DND-41 (cell line): ENCODE results near the gene JAK1.

Source experiments
- EZH2 ChIP-seq: IDR thresholded peaks from 3 replicates; pipeline ENCODE4 v1.6.1; 2012; ENCODE audit warnings: borderline replicate concordance, low read depth, mild to moderate bottlenecking, moderate library complexity, low read length, inconsistent platforms; ENCODE audit not compliant: severe bottlenecking
- TF ChIP-seq, protein P1 (sequence below): IDR thresholded peaks from 2 replicates; pipeline ENCODE4 v1.5.1; 2012; ENCODE audit warnings: borderline replicate concordance, low read length, moderate library complexity, mild to moderate bottlenecking; ENCODE audit not compliant: poor library complexity, severe bottlenecking; ENCODE audit errors: extremely low read depth

DNA sequence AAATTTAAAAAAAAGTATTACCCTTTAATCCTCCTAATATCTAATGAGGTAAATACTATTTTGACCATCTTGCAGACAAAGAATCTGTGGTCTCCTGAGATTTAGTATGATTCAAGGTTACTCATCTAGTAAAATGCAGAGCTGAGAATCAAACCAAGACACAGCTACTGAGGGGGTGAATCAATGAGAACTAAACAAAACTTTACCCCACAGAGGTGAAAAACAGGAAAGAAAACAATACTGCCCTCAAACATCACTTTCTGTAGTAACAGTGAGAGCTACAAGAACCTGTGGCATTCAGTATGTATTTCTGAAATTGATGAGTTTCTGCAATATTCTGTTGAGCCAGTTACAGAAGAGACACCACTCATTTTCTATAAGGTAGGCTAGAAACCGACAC lies 85.1 kb downstream of the JAK1 start:
- TF ChIP-seq, protein P1, sequence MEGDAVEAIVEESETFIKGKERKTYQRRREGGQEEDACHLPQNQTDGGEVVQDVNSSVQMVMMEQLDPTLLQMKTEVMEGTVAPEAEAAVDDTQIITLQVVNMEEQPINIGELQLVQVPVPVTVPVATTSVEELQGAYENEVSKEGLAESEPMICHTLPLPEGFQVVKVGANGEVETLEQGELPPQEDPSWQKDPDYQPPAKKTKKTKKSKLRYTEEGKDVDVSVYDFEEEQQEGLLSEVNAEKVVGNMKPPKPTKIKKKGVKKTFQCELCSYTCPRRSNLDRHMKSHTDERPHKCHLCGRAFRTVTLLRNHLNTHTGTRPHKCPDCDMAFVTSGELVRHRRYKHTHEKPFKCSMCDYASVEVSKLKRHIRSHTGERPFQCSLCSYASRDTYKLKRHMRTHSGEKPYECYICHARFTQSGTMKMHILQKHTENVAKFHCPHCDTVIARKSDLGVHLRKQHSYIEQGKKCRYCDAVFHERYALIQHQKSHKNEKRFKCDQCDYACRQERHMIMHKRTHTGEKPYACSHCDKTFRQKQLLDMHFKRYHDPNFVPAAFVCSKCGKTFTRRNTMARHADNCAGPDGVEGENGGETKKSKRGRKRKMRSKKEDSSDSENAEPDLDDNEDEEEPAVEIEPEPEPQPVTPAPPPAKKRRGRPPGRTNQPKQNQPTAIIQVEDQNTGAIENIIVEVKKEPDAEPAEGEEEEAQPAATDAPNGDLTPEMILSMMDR = no peak
- TF ChIP-seq EZH2 = no peak
